HG03442 (cell line): ENCODE data around the gene CEP104.
"Not testable (repeated sequence)": the region's sequence is repeated elsewhere in the genome, so short reads cannot be mapped to it uniquely, and the experiment has no call there.

Source experiments
- ATAC-seq: cut with Tn5 transposase; IDR thresholded peaks from one replicate; pipeline ENCODE4 v1.9.1; 2021; ENCODE audit warnings: mild to moderate bottlenecking, moderate library complexity; ENCODE audit not compliant: unreplicated experiment

Gene CEP104

GRCh38 chr1:3828391-3828790 is 28.6 kb downstream of the CEP104 start:
- no peak for ATAC-seq

- ATAC-seq = no peak
Measured at GRCh38 chr1:3827813-3828307, 29.2 kb downstream of the CEP104 start.

- no peak for ATAC-seq
Measured at GRCh38 chr1:3825356-3825755, 31.7 kb downstream of the CEP104 start.

GRCh38 chr1:3824650-3825049 is 32.4 kb downstream of the CEP104 start:
- ATAC-seq = no peak

- no peak for ATAC-seq
Measured at GRCh38 chr1:3822421-3822820, 34.6 kb downstream of the CEP104 start.

GRCh38 chr1:3821908-3822307 is 35.1 kb downstream of the CEP104 start:
- no peak for ATAC-seq

GRCh38 chr1:3821447-3821846 is 35.6 kb downstream of the CEP104 start:
- no peak for ATAC-seq

GRCh38 chr1:3821004-3821403 is 36.0 kb downstream of the CEP104 start:
- no peak for ATAC-seq

GRCh38 chr1:3820316-3820715 is 36.7 kb downstream of the CEP104 start:
- ATAC-seq = no peak

- ATAC-seq = no peak
Measured at GRCh38 chr1:3819771-3820200, 37.2 kb downstream of the CEP104 start.

GRCh38 chr1:3817821-3818597 is 39.0 kb downstream of the CEP104 start:
- no peak for ATAC-seq

GRCh38 chr1:3817138-3817740 is 39.8 kb downstream of the CEP104 start:
- no peak for ATAC-seq

- no peak for ATAC-seq
Measured at GRCh38 chr1:3816331-3817137, 40.5 kb downstream of the CEP104 start.

- ATAC-seq = no peak
Measured at GRCh38 chr1:3814771-3815561, 42.0 kb downstream of the CEP104 start.

- ATAC-seq = no peak
Measured at GRCh38 chr1:3814065-3814464, 42.9 kb downstream of the CEP104 start.

GRCh38 chr1:3811595-3811911 is 45.5 kb downstream of the CEP104 start:
- no peak for ATAC-seq

GRCh38 chr1:3810149-3810761 is 46.8 kb downstream of the CEP104 start:
- not testable (repeated sequence) for ATAC-seq

GRCh38 chr1:3809680-3810079 is 47.3 kb downstream of the CEP104 start:
- no peak for ATAC-seq

GRCh38 chr1:3807769-3808168 is 49.2 kb downstream of the CEP104 start:
- ATAC-seq = no peak

GRCh38 chr1:3805038-3805437 is 52.0 kb downstream of the CEP104 start:
- ATAC-seq = no peak

GRCh38 chr1:3804627-3804944 is 52.4 kb downstream of the CEP104 start:
- not testable (repeated sequence) for ATAC-seq
